Keratinocyte (primary cell): ENCODE results near the gene DST.

Experiments
- CTCF ChIP-seq, 3 experiments: IDR thresholded peaks in 1 of 3; conservative IDR thresholded peaks in 1 of 3; optimal IDR thresholded peaks in 1 of 3; 2 replicates in 2 of 3; 3 replicates in 1 of 3; pipeline versions ENCODE3 to v1.5.1; 2011; ENCODE audit warnings: low read length in 3 of 3, mild to moderate bottlenecking in 3 of 3, moderate library complexity in 2 of 3, control low read depth in 1 of 3, inconsistent platforms in 1 of 3; ENCODE audit not compliant: insufficient read depth in 2 of 3; ENCODE audit errors: extremely low read depth in 1 of 3
- EZH2 ChIP-seq: IDR thresholded peaks from one replicate; pipeline ENCODE4 v1.6.1; 2012; ENCODE audit warnings: inconsistent platforms, mild to moderate bottlenecking, low read length, moderate library complexity

DNA sequence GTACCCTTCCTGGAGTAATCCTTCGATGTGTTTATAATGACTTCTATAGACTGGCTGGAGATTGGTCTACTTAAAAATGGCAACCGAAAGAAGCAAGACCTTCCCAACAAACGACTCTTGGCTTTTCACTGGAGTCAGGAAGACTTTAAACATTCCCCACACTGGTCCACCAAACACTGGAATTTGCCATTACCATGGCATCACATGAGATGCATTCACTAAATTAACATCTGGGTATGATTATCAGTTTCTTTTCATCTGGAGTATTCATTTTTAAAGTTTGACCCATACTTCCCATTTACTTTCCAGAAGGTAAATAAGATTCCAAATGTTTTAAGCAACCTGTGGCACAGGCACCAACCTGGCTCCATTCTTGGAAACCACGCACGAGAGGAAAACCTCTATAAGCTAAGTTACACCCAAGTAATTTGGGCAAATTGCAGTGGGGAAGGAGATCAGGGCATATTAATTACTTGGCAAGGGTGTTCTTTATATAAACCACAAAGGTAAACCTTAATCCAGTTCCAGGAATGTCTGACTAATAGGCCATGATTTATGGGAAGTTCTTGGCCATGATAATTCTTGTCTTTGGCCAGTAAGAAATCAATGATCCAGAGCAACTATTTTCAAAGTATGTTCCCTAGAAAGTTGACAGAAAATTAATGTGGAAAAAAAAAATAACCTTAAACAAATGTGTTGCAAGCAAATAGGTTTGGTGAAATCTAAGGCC, 205.4 kb downstream of the DST start:
- TF ChIP-seq CTCF (optimal IDR thresholded peaks at IDR 0.05 in 1 of 3, IDR thresholded peaks at IDR 0.05 in 1 of 3, conservative IDR thresholded peaks at IDR 0.05 in 1 of 3; ENCODE audit: extremely low read depth in 1 of 3, insufficient read depth in 2 of 3, low read length in 3 of 3) (no peak), EZH2 (no peak)
